WTC11 (cell line): Measurements from ENCODE around the gene SLC24A1. TPM values are rescaled to one million over a fixed set of nuclear protein-coding genes. Genes with fewer than 3 reads are reported as not detected.

Source experiments
- ATAC-seq: fragments of 200-7000 bp; cut with Tn5 transposase; 2 replicates; pipeline ENCODE4 v1.10.0; 2021; ENCODE audit warnings: mild to moderate bottlenecking, moderate library complexity
- CTCF ChIA-PET: fragments of 300-600 bp; sonication (Branson Sonifier 250); formaldehyde crosslinking; loops from one replicate; lab custom pipeline; 2021; ENCODE audit warnings: antibody characterized with exemption; lab: Charles Lee
- POLR2A ChIA-PET: fragments of 350-600 bp; sonication (Branson Sonifier 250); formaldehyde crosslinking; loops from one replicate; lab custom pipeline; 2021; ENCODE audit warnings: antibody characterized with exemption; lab: Charles Lee
- DNase-seq: peaks from one replicate; pipeline ENCODE4 v3.0.0; 2021; ENCODE audit warnings: low spot score
- H3K27ac Mint-ChIP-seq: 2 replicates; pipeline ENCODE4 v1.8.0; 2021; ENCODE audit warnings: mixed read lengths
- H3K27me3 Mint-ChIP-seq: 2 replicates; pipeline ENCODE4 v1.8.0; 2021; ENCODE audit warnings: low read depth, mild to moderate bottlenecking, moderate library complexity, mixed read lengths
- H3K36me3 Mint-ChIP-seq: 2 replicates; pipeline ENCODE4 v1.8.0; 2021; ENCODE audit warnings: mixed read lengths
- H3K4me1 Mint-ChIP-seq: 2 replicates; pipeline ENCODE4 v1.8.0; 2022; ENCODE audit warnings: mixed read lengths
- H3K4me3 Mint-ChIP-seq: 2 replicates; pipeline ENCODE4 v1.8.0; 2021; ENCODE audit warnings: mild to moderate bottlenecking, moderate library complexity, mixed read lengths
- H3K9me3 Mint-ChIP-seq: 2 replicates; pipeline ENCODE4 v1.8.0; 2021; ENCODE audit warnings: mixed read lengths
- ATF1 ChIP-seq: sonication (generic); formaldehyde crosslinking; IDR thresholded peaks from 2 replicates; pipeline ENCODE4 v1.8.1; 2023; ENCODE audit warnings: mild to moderate bottlenecking, moderate library complexity, missing genetic modification reagents
- CREM ChIP-seq: sonication (generic); formaldehyde crosslinking; IDR thresholded peaks from 2 replicates; pipeline ENCODE4 v1.8.1; 2022; ENCODE audit warnings: mild to moderate bottlenecking, missing genetic modification reagents, moderate library complexity
- ETV6 ChIP-seq: sonication (generic); formaldehyde crosslinking; IDR thresholded peaks from 2 replicates; pipeline ENCODE4 v1.8.1; 2022; ENCODE audit warnings: mild to moderate bottlenecking, missing genetic modification reagents
- FOXJ3 ChIP-seq: sonication (generic); formaldehyde crosslinking; IDR thresholded peaks from 2 replicates; pipeline ENCODE4 v1.9.0; 2021; ENCODE audit warnings: missing genetic modification reagents, mild to moderate bottlenecking, borderline replicate concordance
- MXD4 ChIP-seq: fragments of 250-450 bp; sonication (Bioruptor Pico); IDR thresholded peaks from 2 replicates; pipeline ENCODE4 v1.8.0; 2021; ENCODE audit warnings: mild to moderate bottlenecking, moderate library complexity, borderline replicate concordance
- NFE2L1 ChIP-seq: sonication (generic); formaldehyde crosslinking; IDR thresholded peaks from 2 replicates; pipeline ENCODE4 v1.8.1; 2023; ENCODE audit warnings: missing genetic modification reagents
- RORB ChIP-seq: fragments of 250-450 bp; sonication (Bioruptor Pico); IDR thresholded peaks from 2 replicates; pipeline ENCODE4 v1.9.0; 2021; ENCODE audit warnings: mild to moderate bottlenecking
- SOX15 ChIP-seq: fragments of 250-450 bp; sonication (Bioruptor Pico); IDR thresholded peaks from 2 replicates; pipeline ENCODE4 v1.9.0; 2021; ENCODE audit warnings: mild to moderate bottlenecking
- SP1 ChIP-seq: sonication (generic); formaldehyde crosslinking; conservative IDR thresholded peaks from 2 replicates; pipeline ENCODE4 v1.8.1; 2022; ENCODE audit warnings: missing genetic modification reagents
- TEAD1 ChIP-seq: sonication (generic); formaldehyde crosslinking; IDR thresholded peaks from 2 replicates; pipeline ENCODE4 v1.8.0; 2022; ENCODE audit warnings: mild to moderate bottlenecking, missing genetic modification reagents
- TEAD4 ChIP-seq: sonication (generic); formaldehyde crosslinking; IDR thresholded peaks from 2 replicates; pipeline ENCODE4 v1.8.0; 2022; ENCODE audit warnings: mild to moderate bottlenecking, missing genetic modification reagents
- ZNF263 ChIP-seq: sonication (generic); formaldehyde crosslinking; IDR thresholded peaks from 2 replicates; pipeline ENCODE4 v1.8.1; 2022; ENCODE audit warnings: low read depth, mild to moderate bottlenecking, moderate library complexity, missing genetic modification reagents
- ZNF317 ChIP-seq: sonication (generic); formaldehyde crosslinking; IDR thresholded peaks from 2 replicates; pipeline ENCODE4 v1.8.1; 2023; ENCODE audit warnings: low read depth, mild to moderate bottlenecking, moderate library complexity, missing genetic modification reagents, borderline replicate concordance
- ZNF671 ChIP-seq: fragments of 250-450 bp; sonication (Bioruptor Pico); IDR thresholded peaks from 2 replicates; pipeline ENCODE4 v1.8.0; 2021; ENCODE audit warnings: mild to moderate bottlenecking
- total RNA-seq: library from RNA; stranded (reverse); gene quantifications from 3 replicates; pipeline ENCODE4 v1.2.3, GENCODE V29; 2021
- TF ChIP-seq, protein P1 (sequence below): sonication (generic); formaldehyde crosslinking; IDR thresholded peaks from 2 replicates; pipeline ENCODE4 v1.8.1; 2022; ENCODE audit warnings: mild to moderate bottlenecking, moderate library complexity, missing genetic modification reagents
- TF ChIP-seq, protein P2 (sequence below): sonication (generic); formaldehyde crosslinking; IDR thresholded peaks from 2 replicates; pipeline ENCODE4 v1.8.0; 2022; ENCODE audit warnings: mild to moderate bottlenecking, missing genetic modification reagents
- TF ChIP-seq, protein P3 (sequence below): sonication (generic); formaldehyde crosslinking; IDR thresholded peaks from 2 replicates; pipeline ENCODE4 v1.8.0; 2022; ENCODE audit warnings: mild to moderate bottlenecking, missing genetic modification reagents
- TF ChIP-seq, protein P4 (sequence below): sonication (generic); formaldehyde crosslinking; IDR thresholded peaks from 2 replicates; pipeline ENCODE4 v1.8.1; 2022; ENCODE audit warnings: missing genetic modification reagents, borderline replicate concordance
- TF ChIP-seq, protein P5 (sequence below): sonication (generic); formaldehyde crosslinking; IDR thresholded peaks from 2 replicates; pipeline ENCODE4 v1.8.1; 2022; ENCODE audit warnings: low read depth, missing genetic modification reagents, borderline replicate concordance
- TF ChIP-seq, protein P6 (sequence below): fragments of 250-450 bp; sonication (Bioruptor Pico); IDR thresholded peaks from 2 replicates; pipeline ENCODE4 v1.9.0; 2021; ENCODE audit warnings: moderate library complexity, mild to moderate bottlenecking, inconsistent platforms, borderline replicate concordance
- TF ChIP-seq, protein P7 (sequence below): fragments of 250-450 bp; sonication (Bioruptor Pico); IDR thresholded peaks from 2 replicates; pipeline ENCODE4 v2.1.2; 2022; ENCODE audit warnings: mild to moderate bottlenecking, moderate library complexity
- TF ChIP-seq, protein P8 (sequence below): fragments of 250-450 bp; sonication (Bioruptor Pico); IDR thresholded peaks from 2 replicates; pipeline ENCODE4 v1.8.0; 2021; ENCODE audit warnings: mild to moderate bottlenecking
- TF ChIP-seq, protein P9 (sequence below): fragments of 250-450 bp; sonication (Bioruptor Pico); conservative IDR thresholded peaks from 2 replicates; pipeline ENCODE4 v1.9.0; 2021; ENCODE audit warnings: mild to moderate bottlenecking

The SLC24A1 gene
- total RNA-seq, 1 experiment from 2014 or later = 7.0 TPM

DNA sequence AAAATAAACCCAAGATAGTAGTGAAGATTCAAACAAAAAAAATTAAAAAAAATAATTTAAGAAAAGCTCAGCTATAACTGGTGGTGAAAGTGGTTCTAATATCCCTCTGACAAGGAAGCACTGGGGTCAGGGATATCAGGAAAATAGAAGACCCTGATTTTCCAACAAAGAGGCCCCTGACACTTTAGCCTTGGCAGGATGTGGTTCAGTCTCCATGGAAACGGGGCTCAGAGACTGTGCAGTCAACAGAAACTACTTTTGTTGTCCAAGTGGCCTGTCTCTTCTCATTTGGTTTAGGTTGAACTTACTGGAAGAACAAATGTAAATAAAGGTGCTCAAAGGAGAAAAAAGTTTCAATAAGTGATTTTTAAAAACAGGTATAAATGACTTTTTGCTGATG lies 38.0 kb upstream of the SLC24A1 start:
- POLR2A ChIA-PET = no interaction called here
- H3K4me1 Mint-ChIP-seq = peaks cover 10% of the 10 kb centered on the region

DNA sequence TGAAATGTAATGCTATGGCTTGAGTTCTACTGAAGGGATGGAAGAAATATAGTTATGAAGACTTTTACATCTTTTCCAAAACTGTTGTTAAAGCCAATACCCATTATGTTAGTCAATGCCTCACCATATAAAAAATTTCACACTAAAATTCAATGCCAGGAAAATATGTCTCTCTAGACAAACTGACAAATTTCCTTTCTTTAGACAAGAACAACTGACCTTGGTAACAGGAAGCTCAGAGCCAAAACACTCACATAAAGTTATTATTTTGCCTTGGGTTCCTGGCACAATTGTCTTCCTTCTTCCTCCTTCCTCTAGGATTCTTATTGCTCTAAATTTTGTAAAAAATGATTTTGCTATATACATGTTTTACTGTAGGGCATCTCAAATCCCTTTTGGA lies 37.5 kb upstream of the SLC24A1 start:
- H3K9me3 Mint-ChIP-seq = no peaks in the 10 kb centered on the region
- ATAC-seq (no peak), DNase-seq (no peak)
- ChIA-PET POLR2A (no interaction called here), CTCF (interaction anchor here (1.0 kb wide), 1 partner anchor 265 kb away, joined by 3 read pairs; no protein-coding TSS in a partner anchor)
- H3K27me3 Mint-ChIP-seq = no peaks in the 10 kb centered on the region
- H3K36me3 Mint-ChIP-seq = peaks cover 61% of the 10 kb centered on the region
- peak overlapping the region; percentile 64; the same call in 1 of the 2 replicates for H3K27ac Mint-ChIP-seq
- no peak overlapping the region for H3K4me3 Mint-ChIP-seq
- H3K4me1 Mint-ChIP-seq = peaks cover 4% of the 10 kb centered on the region
- no peak for TF ChIP-seq MXD4
- TF ChIP-seq, protein P1, sequence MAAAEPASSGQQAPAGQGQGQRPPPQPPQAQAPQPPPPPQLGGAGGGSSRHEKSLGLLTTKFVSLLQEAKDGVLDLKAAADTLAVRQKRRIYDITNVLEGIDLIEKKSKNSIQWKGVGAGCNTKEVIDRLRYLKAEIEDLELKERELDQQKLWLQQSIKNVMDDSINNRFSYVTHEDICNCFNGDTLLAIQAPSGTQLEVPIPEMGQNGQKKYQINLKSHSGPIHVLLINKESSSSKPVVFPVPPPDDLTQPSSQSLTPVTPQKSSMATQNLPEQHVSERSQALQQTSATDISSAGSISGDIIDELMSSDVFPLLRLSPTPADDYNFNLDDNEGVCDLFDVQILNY = no peak
- TF ChIP-seq, protein P2, sequence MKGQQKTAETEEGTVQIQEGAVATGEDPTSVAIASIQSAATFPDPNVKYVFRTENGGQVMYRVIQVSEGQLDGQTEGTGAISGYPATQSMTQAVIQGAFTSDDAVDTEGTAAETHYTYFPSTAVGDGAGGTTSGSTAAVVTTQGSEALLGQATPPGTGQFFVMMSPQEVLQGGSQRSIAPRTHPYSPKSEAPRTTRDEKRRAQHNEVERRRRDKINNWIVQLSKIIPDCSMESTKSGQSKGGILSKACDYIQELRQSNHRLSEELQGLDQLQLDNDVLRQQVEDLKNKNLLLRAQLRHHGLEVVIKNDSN (CRISPR knock-in tag) = no peak
- TF ChIP-seq, protein P3, sequence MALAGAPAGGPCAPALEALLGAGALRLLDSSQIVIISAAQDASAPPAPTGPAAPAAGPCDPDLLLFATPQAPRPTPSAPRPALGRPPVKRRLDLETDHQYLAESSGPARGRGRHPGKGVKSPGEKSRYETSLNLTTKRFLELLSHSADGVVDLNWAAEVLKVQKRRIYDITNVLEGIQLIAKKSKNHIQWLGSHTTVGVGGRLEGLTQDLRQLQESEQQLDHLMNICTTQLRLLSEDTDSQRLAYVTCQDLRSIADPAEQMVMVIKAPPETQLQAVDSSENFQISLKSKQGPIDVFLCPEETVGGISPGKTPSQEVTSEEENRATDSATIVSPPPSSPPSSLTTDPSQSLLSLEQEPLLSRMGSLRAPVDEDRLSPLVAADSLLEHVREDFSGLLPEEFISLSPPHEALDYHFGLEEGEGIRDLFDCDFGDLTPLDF (CRISPR knock-in tag) = no peak
- no peak for TF ChIP-seq TEAD1
- no peak for TF ChIP-seq ZNF263 (CRISPR knock-in tag)
- TF ChIP-seq, protein P4, sequence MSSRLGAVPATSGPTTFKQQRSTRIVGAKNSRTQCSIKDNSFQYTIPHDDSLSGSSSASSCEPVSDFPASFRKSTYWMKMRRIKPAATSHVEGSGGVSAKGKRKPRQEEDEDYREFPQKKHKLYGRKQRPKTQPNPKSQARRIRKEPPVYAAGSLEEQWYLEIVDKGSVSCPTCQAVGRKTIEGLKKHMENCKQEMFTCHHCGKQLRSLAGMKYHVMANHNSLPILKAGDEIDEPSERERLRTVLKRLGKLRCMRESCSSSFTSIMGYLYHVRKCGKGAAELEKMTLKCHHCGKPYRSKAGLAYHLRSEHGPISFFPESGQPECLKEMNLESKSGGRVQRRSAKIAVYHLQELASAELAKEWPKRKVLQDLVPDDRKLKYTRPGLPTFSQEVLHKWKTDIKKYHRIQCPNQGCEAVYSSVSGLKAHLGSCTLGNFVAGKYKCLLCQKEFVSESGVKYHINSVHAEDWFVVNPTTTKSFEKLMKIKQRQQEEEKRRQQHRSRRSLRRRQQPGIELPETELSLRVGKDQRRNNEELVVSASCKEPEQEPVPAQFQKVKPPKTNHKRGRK (CRISPR knock-in tag) = no peak
- TF ChIP-seq ZNF317 = no peak
- no peak for TF ChIP-seq ATF1 (CRISPR knock-in tag)
- no peak for TF ChIP-seq SOX15 (CRISPR knock-in tag)
- TF ChIP-seq, protein P5, sequence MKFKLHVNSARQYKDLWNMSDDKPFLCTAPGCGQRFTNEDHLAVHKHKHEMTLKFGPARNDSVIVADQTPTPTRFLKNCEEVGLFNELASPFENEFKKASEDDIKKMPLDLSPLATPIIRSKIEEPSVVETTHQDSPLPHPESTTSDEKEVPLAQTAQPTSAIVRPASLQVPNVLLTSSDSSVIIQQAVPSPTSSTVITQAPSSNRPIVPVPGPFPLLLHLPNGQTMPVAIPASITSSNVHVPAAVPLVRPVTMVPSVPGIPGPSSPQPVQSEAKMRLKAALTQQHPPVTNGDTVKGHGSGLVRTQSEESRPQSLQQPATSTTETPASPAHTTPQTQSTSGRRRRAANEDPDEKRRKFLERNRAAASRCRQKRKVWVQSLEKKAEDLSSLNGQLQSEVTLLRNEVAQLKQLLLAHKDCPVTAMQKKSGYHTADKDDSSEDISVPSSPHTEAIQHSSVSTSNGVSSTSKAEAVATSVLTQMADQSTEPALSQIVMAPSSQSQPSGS (CRISPR knock-in tag) = no peak
- TF ChIP-seq, protein P6, sequence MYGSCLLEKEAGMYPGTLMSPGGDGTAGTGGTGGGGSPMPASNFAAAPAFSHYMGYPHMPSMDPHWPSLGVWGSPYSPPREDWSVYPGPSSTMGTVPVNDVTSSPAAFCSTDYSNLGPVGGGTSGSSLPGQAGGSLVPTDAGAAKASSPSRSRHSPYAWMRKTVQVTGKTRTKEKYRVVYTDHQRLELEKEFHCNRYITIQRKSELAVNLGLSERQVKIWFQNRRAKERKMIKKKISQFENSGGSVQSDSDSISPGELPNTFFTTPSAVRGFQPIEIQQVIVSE = no peak
- no peak for TF ChIP-seq ETV6
- TF ChIP-seq SP1 (CRISPR knock-in tag) = no peak
- no peak for TF ChIP-seq TEAD4

More for the DNA sequence above, 38.0 kb upstream of the SLC24A1 start:
- Mint-ChIP-seq H3K4me3 (no peak overlapping the region), H3K27ac (no peak overlapping the region), H3K27me3 (no peaks in the 10 kb centered on the region), H3K9me3 (no peaks in the 10 kb centered on the region), H3K36me3 (peaks cover 60% of the 10 kb centered on the region)
- TF ChIP-seq CREM (no peak), NFE2L1 (CRISPR knock-in tag) (no peak), RORB (CRISPR knock-in tag) (no peak), FOXJ3 (CRISPR knock-in tag) (no peak), ZNF671 (CRISPR knock-in tag) (no peak)
- TF ChIP-seq, protein P7, sequence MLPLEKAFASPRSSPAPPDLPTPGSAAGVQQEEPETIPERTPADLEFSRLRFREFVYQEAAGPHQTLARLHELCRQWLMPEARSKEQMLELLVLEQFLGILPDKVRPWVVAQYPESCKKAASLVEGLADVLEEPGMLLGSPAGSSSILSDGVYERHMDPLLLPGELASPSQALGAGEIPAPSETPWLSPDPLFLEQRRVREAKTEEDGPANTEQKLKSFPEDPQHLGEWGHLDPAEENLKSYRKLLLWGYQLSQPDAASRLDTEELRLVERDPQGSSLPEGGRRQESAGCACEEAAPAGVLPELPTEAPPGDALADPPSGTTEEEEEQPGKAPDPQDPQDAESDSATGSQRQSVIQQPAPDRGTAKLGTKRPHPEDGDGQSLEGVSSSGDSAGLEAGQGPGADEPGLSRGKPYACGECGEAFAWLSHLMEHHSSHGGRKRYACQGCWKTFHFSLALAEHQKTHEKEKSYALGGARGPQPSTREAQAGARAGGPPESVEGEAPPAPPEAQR (CRISPR knock-in tag) = no peak
- TF ChIP-seq, protein P8, sequence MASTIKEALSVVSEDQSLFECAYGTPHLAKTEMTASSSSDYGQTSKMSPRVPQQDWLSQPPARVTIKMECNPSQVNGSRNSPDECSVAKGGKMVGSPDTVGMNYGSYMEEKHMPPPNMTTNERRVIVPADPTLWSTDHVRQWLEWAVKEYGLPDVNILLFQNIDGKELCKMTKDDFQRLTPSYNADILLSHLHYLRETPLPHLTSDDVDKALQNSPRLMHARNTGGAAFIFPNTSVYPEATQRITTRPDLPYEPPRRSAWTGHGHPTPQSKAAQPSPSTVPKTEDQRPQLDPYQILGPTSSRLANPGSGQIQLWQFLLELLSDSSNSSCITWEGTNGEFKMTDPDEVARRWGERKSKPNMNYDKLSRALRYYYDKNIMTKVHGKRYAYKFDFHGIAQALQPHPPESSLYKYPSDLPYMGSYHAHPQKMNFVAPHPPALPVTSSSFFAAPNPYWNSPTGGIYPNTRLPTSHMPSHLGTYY (CRISPR knock-in tag) = no peak
- TF ChIP-seq, protein P1 = no peak
- TF ChIP-seq, protein P9, sequence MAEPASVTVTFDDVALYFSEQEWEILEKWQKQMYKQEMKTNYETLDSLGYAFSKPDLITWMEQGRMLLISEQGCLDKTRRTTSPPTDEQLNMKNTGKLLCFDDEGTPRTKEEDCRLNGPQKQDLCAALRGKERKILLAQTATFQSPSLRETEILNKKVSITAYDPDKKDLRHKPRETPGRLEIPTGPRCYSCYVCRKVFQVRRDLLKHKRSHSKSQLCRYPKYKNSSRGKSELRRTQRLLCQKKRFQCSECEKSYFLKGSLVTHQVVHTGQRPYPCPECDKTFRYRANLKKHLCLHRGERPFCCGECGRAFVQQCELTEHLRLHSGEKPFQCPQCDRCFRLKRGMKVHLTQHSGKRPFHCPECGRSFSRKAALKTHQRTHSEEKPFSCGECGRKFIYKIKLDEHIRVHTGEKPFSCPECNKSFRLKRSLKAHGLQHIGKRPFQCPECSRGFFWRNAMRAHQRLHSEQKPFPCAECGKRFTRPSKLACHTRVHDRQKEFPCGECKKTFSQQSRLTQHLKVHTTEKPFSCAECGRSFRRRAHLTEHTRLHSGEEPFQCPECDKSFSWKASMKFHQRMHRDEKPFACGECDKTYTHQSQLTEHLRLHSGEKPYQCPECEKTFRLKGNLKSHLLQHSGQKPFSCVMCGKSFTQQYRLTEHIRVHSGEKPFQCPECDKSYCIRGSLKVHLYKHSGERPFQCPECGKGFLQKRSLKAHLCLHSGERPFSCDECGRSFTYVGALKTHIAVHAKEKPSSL (CRISPR knock-in tag) = no peak
- CTCF ChIA-PET = no interaction called here
- DNase-seq (no peak), ATAC-seq (no peak)
